Measurements from ENCODE around the gene TUBA3C. TPM values are rescaled to one million over a fixed set of nuclear protein-coding genes. Genes with fewer than 3 reads are reported as not detected.

The TUBA3C gene
- total RNA-seq, 1 donor from 2014 or later, result not detected

GRCh38 chr13:19171563-19171962 lies 10.1 kb downstream of the TUBA3C start:
- Mint-ChIP-seq H3K9me3 (peaks cover 44% of the 10 kb centered on the region), H3K4me1 (no peaks in the 10 kb centered on the region), H3K36me3 (peaks cover 3% of the 10 kb centered on the region), H3K4me3 (no peak overlapping the region), H3K27ac (no peak overlapping the region), H3K27me3 (ENCODE audit: low read depth) (no peaks in the 10 kb centered on the region)
- no peak for DNase-seq (ENCODE audit: low spot score in 2 of 2, unreplicated experiment in 2 of 2)
- TF ChIP-seq, protein P1, sequence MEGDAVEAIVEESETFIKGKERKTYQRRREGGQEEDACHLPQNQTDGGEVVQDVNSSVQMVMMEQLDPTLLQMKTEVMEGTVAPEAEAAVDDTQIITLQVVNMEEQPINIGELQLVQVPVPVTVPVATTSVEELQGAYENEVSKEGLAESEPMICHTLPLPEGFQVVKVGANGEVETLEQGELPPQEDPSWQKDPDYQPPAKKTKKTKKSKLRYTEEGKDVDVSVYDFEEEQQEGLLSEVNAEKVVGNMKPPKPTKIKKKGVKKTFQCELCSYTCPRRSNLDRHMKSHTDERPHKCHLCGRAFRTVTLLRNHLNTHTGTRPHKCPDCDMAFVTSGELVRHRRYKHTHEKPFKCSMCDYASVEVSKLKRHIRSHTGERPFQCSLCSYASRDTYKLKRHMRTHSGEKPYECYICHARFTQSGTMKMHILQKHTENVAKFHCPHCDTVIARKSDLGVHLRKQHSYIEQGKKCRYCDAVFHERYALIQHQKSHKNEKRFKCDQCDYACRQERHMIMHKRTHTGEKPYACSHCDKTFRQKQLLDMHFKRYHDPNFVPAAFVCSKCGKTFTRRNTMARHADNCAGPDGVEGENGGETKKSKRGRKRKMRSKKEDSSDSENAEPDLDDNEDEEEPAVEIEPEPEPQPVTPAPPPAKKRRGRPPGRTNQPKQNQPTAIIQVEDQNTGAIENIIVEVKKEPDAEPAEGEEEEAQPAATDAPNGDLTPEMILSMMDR (IDR thresholded peaks at IDR 0.05; ENCODE audit: unreplicated experiment), result no peak

GRCh38 chr13:19169991-19170390 lies 11.6 kb downstream of the TUBA3C start:
- H3K4me3 Mint-ChIP-seq, result no peak overlapping the region
- DNase-seq (ENCODE audit: low spot score in 2 of 2, unreplicated experiment in 2 of 2), result no peak
- no peaks in the 10 kb centered on the region for H3K36me3 Mint-ChIP-seq
- peaks cover 47% of the 10 kb centered on the region for H3K9me3 Mint-ChIP-seq
- H3K27me3 Mint-ChIP-seq (ENCODE audit: low read depth), result no peaks in the 10 kb centered on the region
- no peak overlapping the region for H3K27ac Mint-ChIP-seq
- H3K4me1 Mint-ChIP-seq, result no peaks in the 10 kb centered on the region
- TF ChIP-seq, protein P1 (IDR thresholded peaks at IDR 0.05; ENCODE audit: unreplicated experiment), result no peak

DNA sequence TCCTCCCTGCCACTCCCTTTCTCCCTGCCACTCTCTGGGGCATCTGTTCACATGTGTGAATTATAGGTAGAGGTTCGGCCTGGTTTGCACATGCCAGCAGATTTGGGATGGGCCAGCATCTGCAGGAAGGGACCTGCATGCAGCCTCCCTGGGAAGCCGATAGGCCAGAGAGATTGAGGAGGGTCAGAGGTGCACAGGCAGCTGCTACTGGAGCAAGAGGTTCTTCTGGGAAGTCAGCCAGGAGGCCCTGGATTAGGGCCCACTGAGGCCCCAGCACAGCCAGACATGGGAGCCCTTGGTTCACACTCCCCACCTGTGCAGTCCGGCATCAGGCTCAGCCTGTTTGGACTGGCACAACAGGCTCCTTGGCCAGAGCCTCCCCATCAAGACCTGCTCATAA lies 12.1 kb downstream of the TUBA3C start:
- Mint-ChIP-seq H3K27ac (no peak overlapping the region), H3K27me3 (ENCODE audit: low read depth) (no peaks in the 10 kb centered on the region), H3K4me1 (no peaks in the 10 kb centered on the region), H3K4me3 (no peak overlapping the region), H3K9me3 (peaks cover 48% of the 10 kb centered on the region), H3K36me3 (no peaks in the 10 kb centered on the region)
- TF ChIP-seq, protein P1 (IDR thresholded peaks at IDR 0.05; ENCODE audit: unreplicated experiment), result no peak
- no peak for DNase-seq (ENCODE audit: low spot score in 2 of 2, unreplicated experiment in 2 of 2)

GRCh38 chr13:19161308-19161707 lies 20.3 kb downstream of the TUBA3C start:
- Mint-ChIP-seq H3K36me3 (peaks cover 6% of the 10 kb centered on the region), H3K4me1 (no peaks in the 10 kb centered on the region), H3K27ac (no peak overlapping the region), H3K9me3 (peaks cover 54% of the 10 kb centered on the region), H3K4me3 (no peak overlapping the region), H3K27me3 (ENCODE audit: low read depth) (no peaks in the 10 kb centered on the region)
- no peak for DNase-seq (ENCODE audit: low spot score in 2 of 2, unreplicated experiment in 2 of 2)
- TF ChIP-seq, protein P1 (IDR thresholded peaks at IDR 0.05; ENCODE audit: unreplicated experiment), result no peak

GRCh38 chr13:19159761-19160420 lies 21.7 kb downstream of the TUBA3C start:
- Mint-ChIP-seq H3K27me3 (ENCODE audit: low read depth) (no peaks in the 10 kb centered on the region), H3K9me3 (peaks cover 45% of the 10 kb centered on the region), H3K27ac (no peak overlapping the region), H3K36me3 (peaks cover 6% of the 10 kb centered on the region), H3K4me3 (no peak overlapping the region), H3K4me1 (no peaks in the 10 kb centered on the region)
- TF ChIP-seq, protein P1 (IDR thresholded peaks at IDR 0.05; ENCODE audit: unreplicated experiment), result no peak
- no peak for DNase-seq (ENCODE audit: low spot score in 2 of 2, unreplicated experiment in 2 of 2)

Data from mesothelial cell of epicardium (in vitro differentiated cells).